KOPT-K1 (cell line): ENCODE data around the gene CSRP2.

ENCODE experiments used
- H3K27ac ChIP-seq: fragments of 200-600 bp; sonication (generic); 2 replicates; pipeline ENCODE4 v1.5.1; 2016; ENCODE audit warnings: antibody characterized with exemption, mild to moderate bottlenecking, low read depth, low read length; ENCODE audit not compliant: poor library complexity, severe bottlenecking
- H3K36me3 ChIP-seq: fragments of 200-600 bp; sonication (generic); 2 replicates; pipeline ENCODE4 v1.5.1; 2017; ENCODE audit warnings: antibody characterized with exemption, mild to moderate bottlenecking, low read length, moderate library complexity; ENCODE audit not compliant: insufficient read depth
- H3K9me3 ChIP-seq: fragments of 200-600 bp; sonication (generic); 2 replicates; pipeline ENCODE4 v1.5.1; 2017; ENCODE audit warnings: antibody characterized with exemption, low read length, mild to moderate bottlenecking; ENCODE audit not compliant: insufficient read depth, poor library complexity, severe bottlenecking

The CSRP2 gene

DNA sequence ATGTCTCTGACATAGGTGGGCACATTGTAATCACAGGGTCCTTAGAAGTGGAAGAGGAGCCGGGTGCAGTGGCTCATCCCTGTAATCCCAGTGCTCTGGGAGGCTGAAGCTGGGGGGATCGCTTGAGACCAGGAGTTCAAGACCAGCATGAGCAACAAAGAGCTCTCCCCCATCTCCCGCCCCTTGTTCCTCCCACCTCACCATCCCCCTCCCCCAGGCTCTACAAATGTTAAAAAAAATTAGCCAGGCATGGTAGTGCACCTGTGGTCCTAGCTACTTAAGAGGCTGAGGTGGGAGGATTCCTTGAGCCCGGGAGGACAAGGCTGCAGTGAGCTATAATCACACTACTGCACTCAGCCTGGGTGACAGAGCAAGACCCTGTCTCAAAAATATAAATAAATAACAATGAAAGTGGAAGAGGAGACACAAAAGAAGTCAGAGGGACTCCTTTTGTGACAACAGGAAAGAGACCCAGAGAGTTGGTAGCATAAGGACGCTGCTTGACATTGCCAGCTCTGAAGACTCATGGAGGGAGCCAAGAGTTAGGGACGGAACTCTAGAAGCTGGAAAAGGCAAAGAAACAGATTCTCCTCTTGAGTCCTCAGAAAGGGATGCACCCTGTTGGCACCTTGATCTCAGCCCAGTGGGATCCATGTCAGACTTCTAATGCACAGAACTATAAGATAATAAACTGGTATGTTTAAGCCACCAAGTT is 29.6 kb upstream of the CSRP2 start:
- no peaks in the 10 kb centered on the region for H3K9me3 ChIP-seq
- H3K27ac ChIP-seq: no peak overlapping the region

DNA sequence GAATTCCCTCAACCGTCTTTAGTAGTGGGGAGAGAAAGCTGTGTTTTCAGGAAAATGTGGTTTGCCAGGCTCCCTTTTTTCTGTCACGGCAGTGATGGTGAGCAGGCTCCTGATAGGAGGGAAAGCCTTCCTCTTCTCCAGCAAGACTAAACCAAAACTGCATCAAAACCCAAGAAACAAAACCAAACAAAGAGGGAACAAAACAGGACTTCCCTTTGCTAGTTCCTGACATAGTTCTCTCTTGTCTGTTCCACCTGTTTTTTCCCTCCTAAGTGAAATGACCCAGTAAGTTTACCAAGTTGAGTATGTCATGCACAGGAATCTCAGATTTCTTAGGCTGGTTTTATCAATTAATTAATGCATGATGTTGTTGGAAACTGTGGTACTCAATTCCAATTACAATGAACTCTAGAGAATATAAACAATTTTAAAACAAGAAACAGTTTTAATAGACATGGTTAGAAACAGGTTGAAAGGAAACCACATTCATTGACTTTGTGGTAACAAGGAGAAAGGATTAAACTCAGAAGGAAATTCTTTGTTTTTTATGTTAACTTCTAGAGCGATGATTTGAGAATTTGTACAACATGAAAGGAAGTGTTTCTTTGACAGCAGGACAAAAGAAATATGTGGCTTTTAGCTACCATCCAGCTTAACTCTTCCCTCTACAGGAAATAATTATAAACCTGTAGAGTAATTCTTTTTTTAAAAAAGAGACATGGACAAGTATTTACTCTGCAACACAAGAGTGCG is 23.0 kb upstream of the CSRP2 start:
- Histone ChIP-seq H3K9me3 (no peaks in the 10 kb centered on the region), H3K36me3 (no peaks in the 10 kb centered on the region), H3K27ac (no peak overlapping the region)

More for the DNA sequence above, 29.6 kb upstream of the CSRP2 start:
- no peaks in the 10 kb centered on the region for H3K36me3 ChIP-seq

DNA sequence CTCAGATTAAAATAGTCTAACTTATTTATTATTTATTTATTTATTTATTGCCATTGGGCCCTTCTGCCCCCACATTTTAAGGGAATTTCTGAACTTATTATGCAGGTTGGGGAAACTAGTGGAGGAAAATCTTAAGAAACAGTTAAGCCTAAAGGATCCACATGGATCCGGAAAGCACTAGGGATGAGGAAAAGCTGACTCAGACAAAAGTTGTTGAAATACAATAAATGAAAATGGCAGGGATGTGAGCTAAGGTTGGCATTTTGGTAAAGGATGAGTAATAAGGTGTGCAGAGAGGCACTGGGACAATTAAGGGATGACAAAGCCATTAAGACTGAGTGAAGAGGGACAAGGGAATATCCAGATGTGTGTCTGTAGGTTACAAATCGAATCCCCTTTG is 20.7 kb upstream of the CSRP2 start:
- Histone ChIP-seq H3K36me3 (no peaks in the 10 kb centered on the region), H3K27ac (no peak overlapping the region), H3K9me3 (peaks cover 1% of the 10 kb centered on the region)

DNA sequence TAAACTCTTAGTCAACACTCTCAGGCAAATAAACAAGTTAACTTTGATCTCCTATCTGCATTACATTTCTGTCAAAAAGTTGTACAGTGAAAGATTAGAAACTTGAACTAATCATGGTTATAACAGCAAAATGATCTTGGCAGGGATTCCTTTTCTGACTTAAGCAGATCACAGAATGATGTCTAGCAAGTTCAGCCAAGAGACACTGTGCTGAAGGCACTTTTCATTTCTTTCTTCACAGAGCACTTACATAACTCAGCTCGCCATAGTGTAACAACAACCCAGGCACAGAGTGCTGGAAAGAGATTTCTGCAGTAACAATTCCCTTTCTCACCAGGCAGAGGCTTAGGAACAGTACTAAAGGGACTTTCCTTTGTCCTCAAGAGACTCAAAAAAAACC is 19.6 kb upstream of the CSRP2 start:
- no peak overlapping the region for H3K27ac ChIP-seq
- H3K9me3 ChIP-seq: peaks cover 9% of the 10 kb centered on the region
- H3K36me3 ChIP-seq: no peaks in the 10 kb centered on the region

GRCh38 chr12:76896274-76896673 is 17.5 kb upstream of the CSRP2 start:
- Histone ChIP-seq H3K9me3 (peaks cover 9% of the 10 kb centered on the region), H3K36me3 (no peaks in the 10 kb centered on the region), H3K27ac (no peak overlapping the region)

DNA sequence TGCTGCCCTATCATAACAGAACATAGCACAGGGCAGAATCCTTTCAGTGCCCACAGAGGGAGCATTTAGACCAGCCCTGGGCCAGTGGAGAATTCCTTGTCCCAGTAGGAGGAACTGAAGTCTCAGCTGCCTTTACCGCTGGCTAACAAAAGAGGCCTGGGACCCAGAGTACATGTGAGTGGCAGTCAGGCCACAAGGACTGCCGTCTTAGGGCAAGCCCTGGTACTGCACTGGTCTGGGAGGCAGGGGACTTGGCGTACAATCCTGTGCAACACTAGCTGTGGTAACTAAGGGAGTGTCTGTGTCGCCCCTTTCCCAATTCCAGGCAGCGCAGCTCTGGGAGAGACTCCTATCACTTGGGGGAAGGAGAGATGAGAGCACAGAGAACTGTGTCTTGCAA is 17.0 kb upstream of the CSRP2 start:
- H3K27ac ChIP-seq: no peak overlapping the region
- peaks cover 9% of the 10 kb centered on the region for H3K9me3 ChIP-seq
- no peaks in the 10 kb centered on the region for H3K36me3 ChIP-seq

DNA sequence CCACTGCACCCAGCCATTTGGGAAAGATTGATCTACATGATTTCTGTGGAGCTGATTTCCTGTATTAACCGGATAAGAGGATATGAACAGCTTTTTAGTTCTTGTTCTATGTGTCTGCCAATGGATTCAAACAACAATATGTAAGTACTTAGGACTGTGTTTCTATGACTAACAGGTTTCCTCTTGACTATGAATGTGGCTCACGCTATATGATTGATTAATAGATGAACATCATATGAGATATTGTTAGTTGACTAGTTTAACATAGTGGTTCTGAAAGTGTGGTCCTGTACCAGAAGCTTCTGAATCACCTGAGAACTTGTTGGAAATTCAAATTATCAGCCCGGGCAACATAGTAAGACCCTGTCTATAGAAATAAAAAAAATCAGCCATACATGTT is 12.8 kb upstream of the CSRP2 start:
- no peak overlapping the region for H3K27ac ChIP-seq
- no peaks in the 10 kb centered on the region for H3K36me3 ChIP-seq
- H3K9me3 ChIP-seq: peaks cover 9% of the 10 kb centered on the region

DNA sequence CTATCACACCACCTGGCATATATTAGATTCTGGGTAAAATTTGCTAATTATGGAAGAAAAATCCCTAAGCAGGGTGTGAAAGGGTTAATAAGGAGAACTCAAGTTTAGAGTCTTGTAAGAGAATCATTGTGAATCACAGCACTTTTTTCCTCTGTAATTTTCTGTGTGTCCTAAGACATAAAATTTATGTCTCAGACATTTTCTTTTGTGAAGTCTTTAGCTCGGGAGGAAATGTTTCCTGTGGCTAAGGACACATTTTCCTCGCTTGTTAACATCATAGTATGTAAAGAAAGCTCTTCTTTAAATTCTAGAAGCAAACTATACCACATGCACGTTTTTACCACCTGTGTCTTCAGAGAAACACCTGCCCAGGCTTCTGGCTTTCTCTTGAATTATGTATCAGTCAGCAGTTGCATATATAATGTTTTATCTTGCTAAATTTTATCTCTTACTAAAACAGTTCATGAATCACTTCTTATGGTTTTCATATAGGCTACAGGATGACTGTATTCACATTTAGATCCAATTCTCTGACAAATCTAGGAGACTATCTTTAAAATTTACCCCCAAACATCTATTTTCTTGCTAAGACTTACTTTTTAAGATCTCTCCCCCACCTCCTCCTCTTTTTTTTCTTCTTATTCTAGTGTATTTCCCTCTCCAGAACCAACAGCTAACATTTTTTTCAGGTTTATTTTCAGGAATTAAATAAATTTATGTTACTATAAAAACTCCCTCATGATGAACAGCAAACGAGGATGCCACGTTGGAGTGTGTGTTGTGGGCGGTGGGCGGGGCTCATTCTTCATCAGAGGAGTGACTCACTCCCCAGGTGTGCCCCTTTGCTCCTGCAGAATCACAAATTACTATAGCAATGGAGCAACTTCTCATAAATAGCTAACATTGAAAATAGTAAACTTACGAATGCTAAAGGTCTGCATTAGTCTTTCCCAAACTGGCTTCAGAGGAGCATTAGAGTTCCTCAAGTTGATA is 11.6 kb upstream of the CSRP2 start:
- peaks cover 9% of the 10 kb centered on the region for H3K9me3 ChIP-seq
- H3K27ac ChIP-seq: no peak overlapping the region
- H3K36me3 ChIP-seq: no peaks in the 10 kb centered on the region

DNA sequence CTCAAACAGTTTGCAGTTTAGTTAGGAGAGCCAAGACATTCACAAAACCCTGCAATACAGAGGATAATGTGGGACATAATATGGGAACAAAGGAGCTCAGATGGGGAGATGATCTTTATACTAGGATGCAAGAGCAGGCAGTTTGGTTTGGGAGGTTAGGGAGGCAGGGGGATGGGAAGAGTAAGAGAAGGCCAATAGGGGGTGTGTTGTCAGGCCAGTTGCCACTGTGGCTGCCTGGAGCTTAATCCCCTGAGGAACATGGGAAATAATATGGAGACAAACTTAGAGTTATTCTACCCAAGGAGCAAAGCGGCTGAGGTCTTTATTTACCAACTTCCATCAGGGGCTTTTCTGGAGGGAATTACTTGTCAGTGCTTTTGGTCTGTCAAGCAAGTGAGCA is 10.0 kb upstream of the CSRP2 start:
- Histone ChIP-seq H3K36me3 (no peaks in the 10 kb centered on the region), H3K9me3 (peaks cover under 1% of the 10 kb centered on the region), H3K27ac (no peak overlapping the region)

GRCh38 chr12:76883811-76884210 is 5.0 kb upstream of the CSRP2 start:
- no peaks in the 10 kb centered on the region for H3K36me3 ChIP-seq
- H3K9me3 ChIP-seq: no peaks in the 10 kb centered on the region
- H3K27ac ChIP-seq: no peak overlapping the region

- Histone ChIP-seq H3K9me3 (no peaks in the 10 kb centered on the region), H3K36me3 (no peaks in the 10 kb centered on the region), H3K27ac (no peak overlapping the region)
Measured at GRCh38 chr12:76883151-76883550, 4.3 kb upstream of the CSRP2 start.

GRCh38 chr12:76882367-76882766 is 3.5 kb upstream of the CSRP2 start:
- H3K9me3 ChIP-seq: no peaks in the 10 kb centered on the region
- no peaks in the 10 kb centered on the region for H3K36me3 ChIP-seq
- H3K27ac ChIP-seq: no peak overlapping the region

GRCh38 chr12:76881142-76881541 is 2.3 kb upstream of the CSRP2 start:
- H3K27ac ChIP-seq: no peak overlapping the region
- H3K36me3 ChIP-seq: no peaks in the 10 kb centered on the region
- no peaks in the 10 kb centered on the region for H3K9me3 ChIP-seq

GRCh38 chr12:76880519-76881023 is 1.8 kb upstream of the CSRP2 start:
- no peaks in the 10 kb centered on the region for H3K36me3 ChIP-seq
- H3K27ac ChIP-seq: no peak overlapping the region

More at GRCh38 chr12:76880519-76881023, 1.8 kb upstream of the CSRP2 start:
- H3K9me3 ChIP-seq: no peaks in the 10 kb centered on the region
